DND-41 (cell line): Measurements from ENCODE around the gene LYRM4.

Experiments
- ATAC-seq: fragments of 200-7000 bp; cut with Tn5 transposase; 3 replicates; pipeline ENCODE4 v1.9.1; 2021; ENCODE audit warnings: low read depth; ENCODE audit not compliant: insufficient read depth
- DNase-seq: peaks from one replicate; pipeline ENCODE4 v3.0.0-alpha.2; 2020
- H2AFZ ChIP-seq: 2 replicates; pipeline ENCODE4 v1.6.0; 2012; ENCODE audit warnings: low read depth, low read length
- H3K27ac ChIP-seq: 2 replicates; pipeline ENCODE4 v1.5.1; 2012; ENCODE audit warnings: low read length, inconsistent platforms
- H3K27me3 ChIP-seq: fragments of 200-600 bp; sonication (generic); 2 replicates; pipeline ENCODE4 v1.6.0; 2012; ENCODE audit warnings: low read length, mild to moderate bottlenecking, inconsistent platforms; ENCODE audit not compliant: insufficient read depth, poor library complexity
- H3K36me3 ChIP-seq: 2 replicates; pipeline ENCODE4 v1.5.1; 2012; ENCODE audit warnings: low read length, inconsistent platforms; ENCODE audit not compliant: insufficient read depth
- H3K4me1 ChIP-seq: 2 replicates; pipeline ENCODE4 v1.5.1; 2012; ENCODE audit warnings: mild to moderate bottlenecking, low read length; ENCODE audit not compliant: insufficient read depth
- H3K4me2 ChIP-seq: 2 replicates; pipeline ENCODE4 v1.6.0; 2012; ENCODE audit warnings: mild to moderate bottlenecking, moderate library complexity, low read length, inconsistent platforms; ENCODE audit not compliant: insufficient read depth
- H3K4me3 ChIP-seq, 2 experiments: fragments of 200-600 bp in 1 of 2; shearing (Covaris generic) in 1 of 2; 2 replicates each; pipeline ENCODE4 v1.5.1; 2012 to 2016; ENCODE audit warnings: inconsistent platforms in 2 of 2, low read length in 2 of 2, mild to moderate bottlenecking in 2 of 2, low read depth in 1 of 2, moderate library complexity in 1 of 2
- H3K79me2 ChIP-seq: 2 replicates; pipeline ENCODE4 v1.6.0; 2012; ENCODE audit warnings: low read length, inconsistent platforms; ENCODE audit not compliant: insufficient read depth
- H3K9ac ChIP-seq: 2 replicates; pipeline ENCODE4 v1.6.0; 2012; ENCODE audit warnings: low read depth, mild to moderate bottlenecking, inconsistent platforms, low read length, moderate library complexity
- H3K9me3 ChIP-seq: 2 replicates; pipeline ENCODE4 v1.5.1; 2012; ENCODE audit warnings: low read length, moderate library complexity, mild to moderate bottlenecking, inconsistent platforms; ENCODE audit not compliant: insufficient read depth, severe bottlenecking
- H4K20me1 ChIP-seq: 2 replicates; pipeline ENCODE4 v1.6.0; 2012; ENCODE audit warnings: low read length; ENCODE audit not compliant: insufficient read depth
- CTCF ChIP-seq: IDR thresholded peaks from 2 replicates; pipeline ENCODE4 v1.5.1; 2012; ENCODE audit warnings: borderline replicate concordance, low read length, moderate library complexity, mild to moderate bottlenecking; ENCODE audit not compliant: poor library complexity, severe bottlenecking; ENCODE audit errors: extremely low read depth
- EZH2 ChIP-seq: IDR thresholded peaks from 3 replicates; pipeline ENCODE4 v1.6.1; 2012; ENCODE audit warnings: borderline replicate concordance, low read depth, mild to moderate bottlenecking, moderate library complexity, low read length, inconsistent platforms; ENCODE audit not compliant: severe bottlenecking

LYRM4 gene

DNA sequence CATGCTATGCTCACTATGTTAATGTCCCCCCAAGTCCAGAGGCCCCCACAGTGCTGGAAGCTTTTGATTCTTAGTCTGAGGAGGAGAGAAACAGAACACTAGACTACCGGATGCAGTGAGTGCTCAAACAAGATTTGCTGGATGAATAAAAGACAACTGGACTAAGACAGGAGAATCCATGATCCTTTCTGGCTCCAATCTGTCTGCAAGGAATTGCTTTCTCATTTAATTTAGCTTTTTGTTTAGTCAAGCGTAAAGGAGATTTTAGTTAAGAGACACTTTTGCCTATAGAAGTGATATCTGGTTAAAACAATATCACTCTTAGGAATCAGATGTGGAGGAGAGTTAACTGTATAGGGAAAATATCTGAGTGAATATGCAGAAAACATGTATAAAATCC lies 13.5 kb downstream of the LYRM4 start:
- ATAC-seq: no peak
- Histone ChIP-seq H3K79me2 (peaks cover 42% of the 10 kb centered on the region), H2AFZ (no peak overlapping the region), H3K9me3 (no peaks in the 10 kb centered on the region), H3K4me2 (no peak overlapping the region), H4K20me1 (peaks cover 26% of the 10 kb centered on the region; the same call in 1 of the 2 replicates), H3K27me3 (no peaks in the 10 kb centered on the region), H3K36me3 (peaks cover 3% of the 10 kb centered on the region; the same call in 1 of the 2 replicates), H3K9ac (no peak overlapping the region), H3K4me3 (no peak overlapping the region), H3K4me1 (no peaks in the 10 kb centered on the region), H3K27ac (no peak overlapping the region)
- DNase-seq: no peak
- TF ChIP-seq CTCF: no peak
- no peak for TF ChIP-seq EZH2

DNA sequence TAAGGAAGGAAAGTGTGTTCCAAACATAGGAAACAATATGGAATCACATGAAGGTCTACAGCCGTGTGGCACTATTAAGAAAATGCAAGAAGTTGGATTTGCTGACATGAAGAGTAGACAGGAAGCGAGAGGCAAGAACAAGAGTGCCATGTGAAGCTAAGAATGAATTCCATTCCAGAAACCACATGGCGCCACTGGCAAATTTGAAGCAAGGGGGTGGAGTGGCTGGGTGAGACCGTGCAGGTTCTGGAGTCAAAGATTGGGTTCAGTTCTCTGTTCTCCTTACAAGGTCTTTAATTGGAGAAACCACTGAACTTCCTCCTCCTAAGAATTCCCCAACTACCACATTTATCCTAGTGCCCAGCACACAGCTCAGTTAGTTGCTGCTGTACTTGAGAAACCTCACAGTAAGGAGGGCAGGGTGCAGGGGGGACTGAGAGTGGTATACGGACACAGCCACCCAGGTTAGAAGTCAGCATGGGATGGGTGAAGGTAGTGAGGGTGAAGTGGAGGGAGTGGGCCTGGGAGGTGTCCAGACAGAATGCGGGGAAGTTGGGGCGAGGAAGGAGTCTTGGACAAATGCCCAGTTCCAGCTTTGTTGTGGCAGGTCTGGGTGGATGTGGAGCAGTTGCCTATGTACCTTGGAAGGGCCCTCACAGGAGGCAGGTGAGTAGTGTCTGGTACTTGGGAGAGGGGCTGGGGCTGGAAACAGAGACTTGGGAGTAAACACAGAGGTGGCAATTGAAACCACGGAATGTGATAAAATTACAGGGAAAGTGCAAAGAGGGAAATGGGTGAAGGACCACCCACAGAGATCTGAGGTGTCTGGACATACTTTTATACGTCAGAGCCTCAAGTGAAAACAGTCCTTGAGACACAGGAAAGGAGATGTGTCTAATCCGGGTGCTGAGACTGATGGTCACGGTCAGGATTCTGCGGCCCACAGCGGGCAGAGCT lies 14.3 kb downstream of the LYRM4 start:
- H4K20me1 ChIP-seq: peaks cover 26% of the 10 kb centered on the region; the same call in 1 of the 2 replicates
- TF ChIP-seq CTCF: no peak
- TF ChIP-seq EZH2: no peak
- no peak overlapping the region for H3K4me2 ChIP-seq
- DNase-seq: no peak
- ATAC-seq: no peak
- no peaks in the 10 kb centered on the region for H3K9me3 ChIP-seq
- H3K79me2 ChIP-seq: peaks cover 34% of the 10 kb centered on the region
- H3K27me3 ChIP-seq: no peaks in the 10 kb centered on the region
- no peak overlapping the region for H2AFZ ChIP-seq
- no peak overlapping the region for H3K27ac ChIP-seq
- H3K36me3 ChIP-seq: peaks cover 1% of the 10 kb centered on the region; the same call in 1 of the 2 replicates
- no peaks in the 10 kb centered on the region for H3K4me1 ChIP-seq
- H3K4me3 ChIP-seq: no peak overlapping the region
- no peak overlapping the region for H3K9ac ChIP-seq

DNA sequence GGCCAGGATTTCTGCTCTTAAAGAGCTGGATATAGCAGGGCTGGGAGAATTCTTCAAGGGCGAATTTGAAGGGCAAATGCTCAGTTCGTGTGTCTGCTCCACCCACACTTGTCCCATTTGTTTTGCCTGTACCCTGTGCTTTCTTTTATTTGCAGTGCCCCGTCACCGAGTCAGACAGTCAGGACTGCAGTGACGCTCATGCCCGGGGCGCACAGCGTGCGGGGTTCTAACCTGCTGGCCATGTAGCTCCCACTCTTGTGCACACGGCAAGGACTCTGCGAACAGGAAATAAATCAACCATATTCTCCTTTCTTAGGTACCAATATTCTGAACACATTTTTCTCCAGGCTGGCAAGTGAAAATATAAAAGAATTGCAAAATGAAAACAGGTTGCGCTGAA lies 17.7 kb downstream of the LYRM4 start:
- ATAC-seq (no peak), DNase-seq (no peak)
- no peak overlapping the region for H3K9ac ChIP-seq
- no peaks in the 10 kb centered on the region for H3K4me1 ChIP-seq
- H3K27me3 ChIP-seq: no peaks in the 10 kb centered on the region
- no peaks in the 10 kb centered on the region for H3K9me3 ChIP-seq
- H3K27ac ChIP-seq: no peak overlapping the region
- H4K20me1 ChIP-seq: peaks cover 29% of the 10 kb centered on the region; the same call in 1 of the 2 replicates
- no peak overlapping the region for H2AFZ ChIP-seq
- H3K4me2 ChIP-seq: no peak overlapping the region
- no peaks in the 10 kb centered on the region for H3K36me3 ChIP-seq
- H3K79me2 ChIP-seq: peaks cover 24% of the 10 kb centered on the region
- H3K4me3 ChIP-seq: no peak overlapping the region
- TF ChIP-seq CTCF (no peak), EZH2 (no peak)
